WTC11 (cell line): Measurements from ENCODE around the gene EI24.

Experiments used
- ATF2 ChIP-seq: sonication (generic); formaldehyde crosslinking; IDR thresholded peaks from 2 replicates; pipeline ENCODE4 v1.8.1; 2022; ENCODE audit warnings: low read depth, missing genetic modification reagents, borderline replicate concordance
- CTCF ChIP-seq: fragments of 200-600 bp; IDR thresholded peaks from 2 replicates; pipeline ENCODE4 v1.8.0; 2022; ENCODE audit warnings: antibody characterized with exemption
- JUN ChIP-seq: sonication (generic); formaldehyde crosslinking; IDR thresholded peaks from 2 replicates; pipeline ENCODE4 v1.8.0; 2023; ENCODE audit warnings: mild to moderate bottlenecking, missing genetic modification reagents
- MAX ChIP-seq: sonication (generic); formaldehyde crosslinking; IDR thresholded peaks from 2 replicates; pipeline ENCODE4 v1.8.0; 2022; ENCODE audit warnings: mild to moderate bottlenecking, missing genetic modification reagents
- PRDM15 ChIP-seq: sonication (generic); formaldehyde crosslinking; IDR thresholded peaks from 2 replicates; pipeline ENCODE4 v1.8.0; 2022; ENCODE audit warnings: missing genetic modification reagents
- SMAD3 ChIP-seq: sonication (generic); formaldehyde crosslinking; IDR thresholded peaks from 2 replicates; pipeline ENCODE4 v1.8.0; 2022; ENCODE audit warnings: missing genetic modification reagents, mild to moderate bottlenecking, borderline replicate concordance
- TCF7 ChIP-seq: sonication (generic); formaldehyde crosslinking; IDR thresholded peaks from 2 replicates; pipeline ENCODE4 v1.8.0; 2022; ENCODE audit warnings: mild to moderate bottlenecking, low read depth, missing genetic modification reagents, moderate library complexity
- ZNF263 ChIP-seq: sonication (generic); formaldehyde crosslinking; IDR thresholded peaks from 2 replicates; pipeline ENCODE4 v1.8.1; 2022; ENCODE audit warnings: low read depth, mild to moderate bottlenecking, moderate library complexity, missing genetic modification reagents
- ZSCAN18 ChIP-seq: fragments of 250-450 bp; sonication (Bioruptor Pico); IDR thresholded peaks from 2 replicates; pipeline ENCODE4 v2.1.2; 2022; ENCODE audit warnings: mild to moderate bottlenecking, moderate library complexity

- no peak for TF ChIP-seq CTCF
- no peak for TF ChIP-seq TCF7 (CRISPR knock-in tag)
- no peak for TF ChIP-seq MAX (CRISPR knock-in tag)
- TF ChIP-seq SMAD3: no peak
- no peak for TF ChIP-seq ZSCAN18
- no peak for TF ChIP-seq ZNF263 (CRISPR knock-in tag)
- TF ChIP-seq JUN: no peak
- TF ChIP-seq ATF2 (CRISPR knock-in tag): no peak
- TF ChIP-seq PRDM15: no peak
Observed at GRCh38 chr11:125579811-125580210, 10.5 kb downstream of the EI24 start.
